C1 segment of cervical spinal cord (tissue), 14 donors: Measurements from ENCODE around the gene MYO15A.

Experiments
- DNase-seq, 14 donors: peaks; one replicate each; lab custom pipeline; 2025; lab: John Stamatoyannopoulos, UW

MYO15A gene, protein sequence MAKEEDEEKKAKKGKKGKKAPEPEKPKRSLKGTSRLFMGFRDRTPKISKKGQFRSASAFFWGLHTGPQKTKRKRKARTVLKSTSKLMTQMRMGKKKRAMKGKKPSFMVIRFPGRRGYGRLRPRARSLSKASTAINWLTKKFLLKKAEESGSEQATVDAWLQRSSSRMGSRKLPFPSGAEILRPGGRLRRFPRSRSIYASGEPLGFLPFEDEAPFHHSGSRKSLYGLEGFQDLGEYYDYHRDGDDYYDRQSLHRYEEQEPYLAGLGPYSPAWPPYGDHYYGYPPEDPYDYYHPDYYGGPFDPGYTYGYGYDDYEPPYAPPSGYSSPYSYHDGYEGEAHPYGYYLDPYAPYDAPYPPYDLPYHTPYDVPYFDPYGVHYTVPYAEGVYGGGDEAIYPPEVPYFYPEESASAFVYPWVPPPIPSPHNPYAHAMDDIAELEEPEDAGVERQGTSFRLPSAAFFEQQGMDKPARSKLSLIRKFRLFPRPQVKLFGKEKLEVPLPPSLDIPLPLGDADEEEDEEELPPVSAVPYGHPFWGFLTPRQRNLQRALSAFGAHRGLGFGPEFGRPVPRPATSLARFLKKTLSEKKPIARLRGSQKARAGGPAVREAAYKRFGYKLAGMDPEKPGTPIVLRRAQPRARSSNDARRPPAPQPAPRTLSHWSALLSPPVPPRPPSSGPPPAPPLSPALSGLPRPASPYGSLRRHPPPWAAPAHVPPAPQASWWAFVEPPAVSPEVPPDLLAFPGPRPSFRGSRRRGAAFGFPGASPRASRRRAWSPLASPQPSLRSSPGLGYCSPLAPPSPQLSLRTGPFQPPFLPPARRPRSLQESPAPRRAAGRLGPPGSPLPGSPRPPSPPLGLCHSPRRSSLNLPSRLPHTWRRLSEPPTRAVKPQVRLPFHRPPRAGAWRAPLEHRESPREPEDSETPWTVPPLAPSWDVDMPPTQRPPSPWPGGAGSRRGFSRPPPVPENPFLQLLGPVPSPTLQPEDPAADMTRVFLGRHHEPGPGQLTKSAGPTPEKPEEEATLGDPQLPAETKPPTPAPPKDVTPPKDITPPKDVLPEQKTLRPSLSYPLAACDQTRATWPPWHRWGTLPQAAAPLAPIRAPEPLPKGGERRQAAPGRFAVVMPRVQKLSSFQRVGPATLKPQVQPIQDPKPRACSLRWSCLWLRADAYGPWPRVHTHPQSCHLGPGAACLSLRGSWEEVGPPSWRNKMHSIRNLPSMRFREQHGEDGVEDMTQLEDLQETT (N-terminal part only)

DNA sequence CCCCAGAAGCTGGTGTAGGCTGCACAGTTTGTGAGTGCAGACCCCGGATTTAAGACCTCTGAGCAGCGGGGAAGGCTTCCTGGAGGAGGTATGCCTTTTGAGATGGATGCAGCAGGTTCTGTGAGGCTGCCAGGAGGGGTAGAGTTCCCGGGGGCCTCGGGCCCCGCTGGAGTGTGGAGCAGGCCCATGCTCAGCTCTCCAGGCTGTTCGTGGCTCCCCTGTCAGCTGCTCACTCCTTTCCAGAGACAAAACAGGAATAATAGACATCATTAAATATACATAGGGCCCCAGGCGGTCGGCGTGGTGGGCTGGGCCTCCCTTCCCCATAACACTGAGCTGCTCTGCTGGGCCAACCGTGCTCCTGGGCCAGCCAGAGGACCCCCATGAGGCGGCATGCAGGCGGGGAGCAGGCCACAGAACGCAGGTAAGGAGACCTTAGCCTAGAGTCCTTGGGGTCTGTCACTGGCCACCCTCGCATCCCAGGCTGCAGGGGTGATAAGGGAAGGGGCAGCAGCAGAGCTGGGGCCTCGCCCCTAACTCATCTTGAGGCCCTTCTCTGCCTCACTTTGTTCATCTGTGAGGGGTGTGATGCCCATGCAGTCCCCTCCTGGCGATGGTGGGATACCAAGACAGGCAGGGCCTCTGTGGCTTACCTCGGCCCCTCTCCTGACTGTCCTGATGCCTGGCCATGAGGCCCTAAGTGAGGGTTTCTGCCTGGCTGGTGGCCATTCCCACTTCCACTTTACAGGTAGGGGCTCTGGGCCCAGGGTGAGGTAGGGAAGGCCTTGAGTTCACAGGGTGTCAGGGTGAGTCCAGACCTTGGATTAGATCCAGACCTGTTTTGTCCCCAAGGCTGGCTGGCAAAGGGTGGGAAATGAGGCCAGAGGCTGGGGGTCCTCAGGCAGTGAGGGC, at the start of gene MYO15A:
TSS of gene MYO15A (plus strand) at position 356 of the 912 bp plus-strand sequence. CDS start 10,045 bp downstream, outside the sequence.
- DNase-seq: no peak

DNA sequence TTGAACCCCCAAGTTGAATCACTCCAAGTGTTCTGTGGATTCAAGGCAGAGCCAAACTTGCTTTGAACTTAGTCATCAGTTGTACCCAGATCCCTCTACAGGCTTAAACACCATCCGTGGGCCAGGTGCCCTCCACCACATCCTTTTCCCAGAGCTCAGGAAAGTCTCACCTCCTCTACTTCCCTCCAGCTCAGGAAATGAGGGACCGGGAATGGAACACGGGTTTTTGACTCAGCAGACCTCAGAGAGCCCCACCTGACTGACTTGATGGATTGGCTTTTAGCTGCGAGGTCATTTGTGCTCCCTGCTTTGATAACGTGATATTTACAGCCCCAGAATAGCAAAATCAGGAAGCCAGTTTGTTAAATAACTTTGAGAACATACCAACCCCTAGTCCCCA, 49.3 kb upstream of the MYO15A start:
- no peak for DNase-seq

DNA sequence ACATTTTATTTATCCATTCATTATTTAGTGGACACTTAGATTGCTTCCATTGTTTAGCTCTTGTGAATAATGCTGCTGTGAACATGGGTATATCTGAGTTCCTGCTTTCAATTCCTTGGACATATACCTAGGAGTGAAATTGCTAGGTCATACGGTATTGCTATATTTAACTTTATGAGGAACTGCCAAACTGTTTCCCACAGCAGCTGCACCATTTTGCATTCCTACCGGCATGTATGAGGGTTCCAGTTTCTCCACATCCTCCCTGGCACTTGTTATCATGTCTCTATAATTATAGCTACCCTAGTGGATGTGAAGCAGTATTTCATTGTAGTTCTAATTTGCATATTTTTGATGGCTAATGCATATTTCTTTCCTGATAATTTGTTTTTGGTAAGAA, 44.5 kb upstream of the MYO15A start:
- no peak for DNase-seq

DNA sequence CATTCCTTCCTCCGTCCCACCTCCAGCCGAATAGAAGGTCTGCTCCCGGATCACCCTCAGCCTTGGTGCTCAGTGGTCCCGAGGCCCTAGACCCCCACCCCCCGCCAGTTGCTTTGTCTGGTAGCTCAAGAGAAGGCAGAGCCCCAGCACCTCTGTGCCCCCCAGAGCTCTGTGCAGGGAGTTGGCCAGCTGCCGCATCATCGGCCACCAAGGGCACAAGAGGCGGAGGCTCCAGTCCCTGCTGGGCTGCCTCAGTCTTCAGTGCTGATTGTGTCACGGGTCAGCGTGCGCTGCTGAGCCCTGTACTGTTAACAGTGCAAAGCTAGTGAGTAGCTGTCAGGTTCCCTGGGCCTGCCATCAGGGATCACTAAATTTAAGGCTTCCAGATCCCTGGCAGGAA, 43.0 kb upstream of the MYO15A start:
- no peak for DNase-seq

DNA sequence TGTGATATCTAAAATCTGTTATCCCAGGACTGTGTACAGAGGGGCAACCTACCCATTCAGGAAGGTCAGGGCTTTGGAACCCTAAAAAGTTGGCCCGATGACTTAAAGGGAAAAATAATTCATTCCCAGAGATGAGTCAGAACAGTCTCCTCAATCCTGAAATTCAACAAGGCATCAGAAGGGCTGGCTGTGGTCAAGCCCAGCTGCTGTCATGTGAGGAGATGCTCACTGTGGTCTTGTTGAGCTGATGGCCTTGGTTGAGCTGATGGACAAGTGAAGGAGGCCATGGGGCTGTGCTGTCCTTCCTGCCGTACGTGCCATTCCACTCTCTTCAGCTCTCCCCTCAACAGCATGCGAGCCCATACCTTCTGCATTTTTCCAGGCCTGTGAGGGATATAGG, 41.7 kb upstream of the MYO15A start:
- no peak for DNase-seq

DNA sequence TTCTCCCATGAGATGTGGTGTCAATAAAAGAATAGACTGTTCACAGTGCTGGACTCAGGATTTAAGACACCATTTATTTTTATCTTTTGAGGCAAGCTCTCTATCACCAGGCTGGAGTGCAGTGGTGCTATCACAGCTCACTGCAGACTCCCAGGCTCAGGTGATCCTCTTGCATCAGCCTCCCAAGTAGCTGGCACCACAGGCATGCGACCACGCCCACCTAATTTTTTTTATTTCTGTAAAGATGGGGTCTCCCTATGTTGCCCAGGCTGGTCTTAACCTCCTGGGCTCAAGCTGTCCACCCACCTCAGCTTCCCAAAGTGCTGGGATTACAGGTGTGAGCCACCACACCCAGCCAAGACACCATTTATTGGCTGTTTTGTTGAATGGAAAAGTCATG, 39.5 kb upstream of the MYO15A start:
- no peak for DNase-seq

DNA sequence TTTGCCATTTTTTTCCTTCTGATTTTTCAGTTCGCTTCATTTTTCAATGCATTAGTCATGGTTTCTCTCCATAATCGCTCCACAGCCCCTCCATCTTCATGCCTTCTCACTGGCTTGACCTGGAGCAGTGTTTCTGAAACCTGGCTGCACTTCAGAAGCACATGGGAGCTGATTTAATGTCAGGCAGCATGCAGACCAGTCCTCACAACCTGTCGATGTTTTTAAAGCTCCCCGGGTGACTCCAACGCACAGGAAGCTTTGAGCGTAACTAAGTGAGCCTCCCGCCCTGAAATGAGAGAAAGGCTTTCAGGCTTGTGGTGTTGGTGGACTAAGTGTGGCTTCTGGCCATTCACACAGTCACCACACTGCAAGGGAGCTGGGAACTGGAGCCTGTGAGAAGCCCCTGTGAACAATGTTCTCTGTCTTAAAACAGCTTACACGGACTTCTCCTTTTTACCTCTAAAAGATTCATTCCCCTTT, 37.7 kb upstream of the MYO15A start:
- DNase-seq: no peak

DNA sequence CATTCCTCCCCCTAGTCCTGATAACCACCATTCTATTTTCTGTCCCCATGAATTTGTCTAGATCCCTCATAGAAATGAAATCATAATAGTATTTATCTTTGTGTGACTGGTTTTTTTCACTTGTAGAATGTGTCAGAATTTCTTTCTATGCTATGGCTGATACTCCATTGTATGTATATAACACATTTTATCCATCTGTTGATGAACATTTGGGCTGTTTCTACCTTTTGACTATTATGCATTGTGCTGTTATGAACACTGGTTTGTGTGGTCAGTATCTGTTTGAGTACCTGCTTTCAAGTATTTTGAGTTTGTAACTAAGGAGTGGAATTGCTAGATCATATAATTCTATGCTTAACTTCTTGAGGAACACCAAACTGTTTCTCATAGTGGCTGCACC, 36.8 kb upstream of the MYO15A start:
- DNase-seq: no peak

DNA sequence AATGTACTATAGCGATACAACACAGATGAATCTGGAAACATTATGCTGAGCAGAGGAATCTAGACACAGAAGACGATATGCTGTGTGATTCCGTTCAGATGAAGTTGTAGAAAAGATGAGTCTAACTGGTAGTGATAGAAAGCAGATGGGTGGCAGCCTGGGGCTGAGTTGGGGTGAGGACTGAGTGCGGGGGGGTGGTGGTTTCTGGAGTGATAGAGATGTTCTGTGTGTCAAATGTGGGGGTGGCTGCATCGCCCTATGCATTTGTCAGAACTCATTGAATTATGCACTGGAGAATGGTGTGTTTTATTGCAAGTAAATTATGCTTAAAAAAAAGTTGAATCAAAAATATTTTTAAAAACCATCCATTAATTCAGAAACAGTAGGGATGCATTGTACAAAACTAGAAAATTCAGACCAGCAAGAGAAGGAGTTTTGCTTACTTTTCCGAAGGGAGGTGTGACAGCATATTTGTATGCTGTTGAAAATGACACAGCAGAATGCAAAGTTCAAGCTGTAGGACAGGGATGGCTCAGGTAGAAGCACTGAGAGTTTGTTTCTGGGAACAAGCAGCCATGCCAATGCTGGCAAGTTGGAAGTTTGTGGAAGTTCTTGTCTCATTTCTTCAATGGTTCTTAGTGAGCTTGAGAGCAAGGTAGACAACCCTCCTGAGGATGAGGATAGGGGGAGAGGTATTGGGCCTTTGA, 33.8 kb upstream of the MYO15A start:
- DNase-seq: no peak

DNA sequence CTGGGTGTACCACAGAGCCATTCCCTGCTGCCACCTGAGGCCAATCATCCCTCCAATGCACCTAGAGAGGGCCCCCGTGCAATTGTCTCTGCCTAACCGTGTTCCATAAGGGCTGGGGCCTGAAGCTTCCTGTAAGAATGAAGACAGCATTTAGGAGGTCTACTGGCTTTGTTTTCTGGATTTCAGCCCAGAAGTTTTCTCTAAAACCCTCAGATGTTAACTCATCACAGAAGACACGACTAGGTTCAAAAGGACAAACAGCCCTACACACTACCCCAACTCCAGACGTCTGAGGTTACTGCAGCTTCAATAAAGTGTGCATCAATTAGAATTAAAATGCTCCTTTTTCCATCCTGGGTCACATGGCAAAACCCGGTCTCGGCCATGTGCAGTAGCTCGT, 31.6 kb upstream of the MYO15A start:
- no peak for DNase-seq

DNA sequence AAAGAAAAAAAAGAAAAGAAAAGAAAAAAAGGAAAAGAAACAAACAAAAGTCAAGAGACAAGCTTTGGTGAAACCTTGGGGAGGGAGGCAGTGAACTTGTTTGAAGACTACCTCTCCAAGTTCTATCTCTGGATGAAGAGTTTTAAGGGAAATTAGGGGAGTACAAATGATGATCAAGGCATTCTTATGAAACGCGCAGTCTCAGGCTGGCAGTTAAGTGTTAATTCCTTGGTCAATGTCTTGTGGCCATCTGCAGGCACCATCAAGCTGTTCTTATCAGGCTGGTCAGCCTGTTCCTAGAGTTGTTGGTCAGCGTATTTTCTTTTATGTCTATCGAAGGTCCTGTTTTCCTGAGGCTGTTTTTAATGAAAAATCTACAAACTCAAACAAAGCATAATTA, 29.0 kb upstream of the MYO15A start:
- no peak for DNase-seq

DNA sequence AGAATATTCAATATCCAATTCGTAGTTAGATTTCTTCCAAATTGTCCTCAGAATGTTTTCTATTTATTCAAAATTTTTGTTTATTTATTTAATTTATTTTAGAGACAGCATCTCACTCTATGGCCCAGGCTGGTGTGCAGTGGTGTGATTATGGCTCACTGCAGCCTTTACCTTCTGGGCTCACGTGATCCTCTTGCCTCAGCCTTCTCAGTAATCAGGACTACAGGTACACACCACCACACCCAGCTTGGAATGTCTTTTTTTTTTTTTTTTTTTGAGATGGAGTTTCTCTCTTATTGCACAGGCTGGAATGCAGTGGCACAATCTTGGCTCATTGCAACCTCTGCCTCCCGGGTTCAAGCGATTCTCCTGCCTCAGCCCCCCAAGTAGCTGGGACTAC, 24.3 kb upstream of the MYO15A start:
- no peak for DNase-seq

DNA sequence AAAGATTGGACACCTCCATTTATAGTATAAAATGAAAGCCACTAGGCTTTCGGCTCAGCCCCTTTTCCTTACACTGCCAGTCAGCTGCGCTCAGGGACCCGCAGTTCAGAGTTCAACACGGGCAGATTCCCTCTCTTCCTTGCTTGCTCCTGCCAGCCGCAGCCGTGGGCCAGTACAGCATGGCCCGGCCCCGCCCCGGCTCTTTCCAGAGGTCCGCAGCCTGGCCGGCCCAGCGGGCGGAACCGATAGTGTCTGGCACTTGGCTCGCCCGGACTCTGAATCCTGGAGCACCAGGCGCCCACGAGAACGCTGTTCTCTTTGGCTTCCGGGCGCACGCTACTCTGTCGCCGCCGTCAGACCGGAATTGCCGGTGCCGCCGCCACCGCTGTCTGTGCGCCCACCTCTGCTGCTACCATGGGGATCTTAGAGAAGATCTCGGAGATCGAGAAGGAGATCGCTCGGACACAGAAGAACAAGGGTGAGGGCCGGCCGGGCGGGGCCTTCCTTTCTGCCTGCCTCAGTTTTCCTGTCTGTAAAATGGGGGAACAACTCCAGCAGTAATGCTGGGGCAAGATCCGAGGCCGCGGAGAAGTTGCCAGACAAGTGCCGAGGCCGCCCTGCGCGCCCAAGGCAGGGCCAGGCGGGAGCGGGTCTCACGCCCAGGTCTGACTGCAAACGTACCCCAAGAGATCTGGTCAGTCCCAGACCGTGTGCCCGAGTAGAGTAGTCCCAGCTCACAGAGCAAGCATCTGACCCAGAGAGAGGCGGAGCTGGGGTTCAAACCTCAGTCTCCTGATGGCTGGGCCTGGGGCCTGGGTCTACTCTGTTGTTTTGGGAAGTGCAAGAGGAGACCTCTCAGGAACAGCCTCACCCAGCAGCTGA, 20.7 kb upstream of the MYO15A start, which contains the start of gene DRG2:
TSS of gene DRG2 (plus strand) at position 339 of the 882 bp plus-strand sequence. CDS start at position 415, 76 bp downstream.
- peak; percentile 26 to 90 (median 80) for DNase-seq

DNA sequence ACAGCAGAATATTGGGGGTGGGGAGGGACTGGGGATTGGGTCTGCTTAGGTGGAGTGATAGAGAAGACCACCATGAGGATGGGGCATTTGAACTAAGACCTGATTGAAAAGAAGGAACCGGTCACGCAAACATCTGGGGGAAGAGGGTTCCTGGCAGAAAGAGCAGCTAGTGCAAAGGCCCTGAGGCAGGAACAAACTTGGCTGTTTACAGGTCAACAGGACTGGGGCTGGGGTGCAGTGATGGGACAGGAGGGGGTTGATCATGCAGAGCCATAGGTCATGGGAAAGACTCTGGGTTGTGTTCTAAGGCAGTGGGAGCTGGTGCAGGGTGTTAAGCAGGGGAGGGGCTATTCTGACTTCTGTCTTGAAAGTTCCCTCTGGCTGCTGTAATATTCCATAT, 18.9 kb upstream of the MYO15A start:
- DNase-seq: no peak

DNA sequence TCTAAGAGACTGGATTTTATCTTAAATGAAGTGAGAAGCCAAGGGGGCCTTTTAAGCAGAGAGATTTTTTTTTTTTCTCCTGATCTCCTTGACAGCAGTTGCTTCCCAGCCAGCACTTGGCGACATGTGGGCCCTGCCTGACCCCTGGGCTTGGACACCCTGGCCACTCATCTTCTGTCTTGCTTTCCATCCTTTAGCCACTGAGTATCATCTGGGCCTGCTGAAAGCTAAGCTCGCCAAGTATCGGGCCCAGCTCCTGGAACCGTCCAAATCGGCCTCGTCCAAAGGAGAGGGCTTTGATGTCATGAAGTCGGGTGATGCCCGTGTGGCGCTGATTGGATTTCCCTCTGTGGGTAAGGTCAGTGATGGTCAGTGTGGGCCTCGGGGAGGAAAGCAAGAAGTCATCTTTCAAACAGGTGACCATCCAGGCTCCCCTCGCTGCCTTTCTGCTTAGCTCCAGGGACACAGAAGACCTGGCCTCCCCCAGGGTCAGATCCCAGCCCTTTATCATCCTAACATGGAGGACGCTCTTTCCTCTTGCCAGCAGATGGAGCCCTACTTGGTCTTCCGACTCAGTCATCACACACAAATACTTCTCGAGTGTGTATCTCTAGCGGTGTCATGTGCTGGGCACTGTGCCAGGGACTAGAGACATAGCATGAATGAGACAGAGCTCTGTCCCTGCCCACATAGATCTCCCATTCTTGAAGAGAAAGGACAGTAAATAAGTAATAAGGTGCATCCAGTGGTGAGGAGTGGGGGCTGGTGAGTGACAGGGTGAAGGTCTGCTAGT, 14.7 kb upstream of the MYO15A start:
- no peak for DNase-seq

DNA sequence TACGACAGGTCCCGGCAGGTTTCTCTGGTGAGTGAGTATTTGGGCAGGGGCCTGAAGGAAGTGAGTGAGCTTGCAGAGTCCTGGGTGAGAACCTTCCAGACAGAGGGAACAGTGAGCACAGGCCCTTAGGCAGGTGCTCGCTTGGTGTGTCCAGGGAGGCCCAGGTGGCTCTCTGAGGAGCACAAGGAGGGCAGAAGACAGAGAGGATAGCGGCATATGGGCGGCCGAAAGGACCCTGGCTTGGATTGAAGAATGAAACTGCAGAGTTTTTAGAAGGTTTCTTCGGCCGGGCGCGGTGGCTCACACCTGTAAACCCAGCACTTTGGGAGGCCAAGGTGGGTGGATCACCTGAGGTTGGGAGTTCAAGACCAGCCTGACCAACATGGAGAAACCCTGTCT, 14.1 kb upstream of the MYO15A start:
- DNase-seq: no peak

DNA sequence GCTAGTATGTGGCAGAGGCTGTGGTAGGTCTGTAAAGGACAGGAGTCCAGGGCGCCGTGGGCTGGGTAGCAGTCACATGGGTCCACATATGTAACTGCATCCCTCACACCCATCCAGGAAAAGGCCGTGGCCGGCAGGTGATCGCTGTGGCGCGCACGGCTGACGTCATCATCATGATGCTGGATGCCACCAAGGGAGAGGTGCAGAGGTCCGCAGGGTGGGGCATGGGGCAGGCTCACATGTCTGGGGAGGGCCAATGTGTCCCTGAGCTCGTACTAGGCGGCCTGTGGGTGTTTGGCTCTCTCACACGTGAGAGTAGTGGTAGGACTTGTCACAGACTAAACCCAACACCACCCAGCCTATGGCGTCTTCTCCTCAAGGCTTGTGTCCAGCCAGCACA, 9.0 kb upstream of the MYO15A start:
- DNase-seq: no peak

DNA sequence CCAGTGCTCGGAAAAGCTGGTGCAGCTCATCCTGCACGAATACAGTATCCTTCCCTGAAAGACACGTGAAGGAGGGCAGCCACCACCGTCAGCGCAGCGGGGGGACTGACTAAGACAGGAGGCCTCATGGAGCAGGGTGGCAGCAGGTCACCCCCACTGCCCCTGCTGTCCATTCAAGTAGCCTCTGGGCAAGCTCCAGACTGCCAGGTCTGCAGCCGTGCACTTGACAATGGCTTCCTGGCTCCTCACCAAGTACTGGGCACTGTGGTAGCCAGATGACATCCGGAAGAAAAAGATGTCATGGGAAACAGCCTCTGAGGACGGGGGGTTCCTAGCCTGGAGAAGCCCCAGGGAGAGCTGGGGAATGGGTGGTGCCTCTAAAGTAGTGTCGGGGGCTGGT, 7.9 kb upstream of the MYO15A start:
- no peak for DNase-seq
